ENCODE measurements around the gene STBD1.
"Not testable (repeated sequence)": the region's sequence is repeated elsewhere in the genome, so short reads cannot be mapped to it uniquely, and the experiment has no call there.

STBD1 gene

GRCh38 chr4:76325072-76325471, 18.5 kb downstream of the STBD1 start:
- no peak for DNase-seq (ENCODE audit: low read depth in 2 of 2)

GRCh38 chr4:76326515-76326914, 20.0 kb downstream of the STBD1 start:
- no peak for DNase-seq (ENCODE audit: low read depth in 2 of 2)

GRCh38 chr4:76334885-76335284, 28.4 kb downstream of the STBD1 start:
- DNase-seq (ENCODE audit: low read depth in 2 of 2), result no peak

- DNase-seq (ENCODE audit: low read depth in 2 of 2), result no peak
These were observed 32.8 kb downstream of the STBD1 start for GRCh38 chr4:76339364-76339763.

- DNase-seq (ENCODE audit: low read depth in 2 of 2), result peak; percentile 20
These were observed 34.5 kb downstream of the STBD1 start for GRCh38 chr4:76341063-76341462.

- DNase-seq (ENCODE audit: low read depth in 2 of 2), result no peak
These were observed 35.7 kb downstream of the STBD1 start for GRCh38 chr4:76342191-76342590.

GRCh38 chr4:76342803-76343202, 36.3 kb downstream of the STBD1 start:
- DNase-seq (ENCODE audit: low read depth in 2 of 2), result no peak

GRCh38 chr4:76354517-76355473, 48.3 kb downstream of the STBD1 start:
- DNase-seq (ENCODE audit: low read depth in 2 of 2), result no peak

- DNase-seq (ENCODE audit: low read depth in 2 of 2), result no peak
These were observed 51.4 kb downstream of the STBD1 start for GRCh38 chr4:76357981-76358380.

GRCh38 chr4:76359881-76360466, 53.4 kb downstream of the STBD1 start:
- DNase-seq (ENCODE audit: low read depth in 2 of 2), result not testable (repeated sequence)
